Hepatocyte (in vitro differentiated cells): ENCODE results near the gene TDRD10. TPM values are rescaled to one million over a fixed set of nuclear protein-coding genes. Genes with fewer than 3 reads are reported as not detected.

Experiments used
- DNase-seq: peaks from one replicate; pipeline ENCODE4 v3.0.0-alpha.2; 2016; ENCODE audit warnings: low spot score
- H2AFZ ChIP-seq: fragments of 200-600 bp; sonication (generic); 2 replicates; pipeline ENCODE4 v1.6.0; 2016; ENCODE audit warnings: antibody characterized with exemption, mild to moderate bottlenecking
- H3K27ac ChIP-seq: fragments of 200-600 bp; sonication (generic); 2 replicates; pipeline ENCODE4 v1.5.1; 2016; ENCODE audit warnings: mild to moderate bottlenecking
- H3K27me3 ChIP-seq: fragments of 200-600 bp; sonication (generic); 2 replicates; pipeline ENCODE4 v1.6.1; 2016
- H3K36me3 ChIP-seq: fragments of 200-600 bp; sonication (generic); replicated peaks from 2 replicates; pipeline ENCODE4 v1.5.1; 2016; ENCODE audit warnings: low read depth; ENCODE audit not compliant: insufficient read depth
- H3K4me1 ChIP-seq: fragments of 200-600 bp; sonication (generic); 2 replicates; pipeline ENCODE4 v1.5.1; 2016; ENCODE audit warnings: mild to moderate bottlenecking, moderate library complexity; ENCODE audit not compliant: insufficient read depth
- H3K4me2 ChIP-seq: fragments of 200-600 bp; sonication (generic); 2 replicates; pipeline ENCODE4 v1.6.0; 2016
- H3K4me3 ChIP-seq: fragments of 200-600 bp; sonication (generic); 2 replicates; pipeline ENCODE4 v1.5.1; 2016; ENCODE audit warnings: mild to moderate bottlenecking
- H3K79me2 ChIP-seq: fragments of 200-600 bp; sonication (generic); 2 replicates; pipeline ENCODE4 v1.6.0; 2017; ENCODE audit warnings: mild to moderate bottlenecking
- H3K9me2 ChIP-seq: fragments of 200-600 bp; sonication (generic); replicated peaks from 2 replicates; pipeline ENCODE4 v1.6.0; 2017; ENCODE audit warnings: mild to moderate bottlenecking; ENCODE audit not compliant: insufficient read depth
- H3K9me3 ChIP-seq: fragments of 200-600 bp; sonication (generic); 2 replicates; pipeline ENCODE4 v1.5.1; 2016; ENCODE audit warnings: low read depth, mild to moderate bottlenecking
- H4K20me1 ChIP-seq: fragments of 200-600 bp; sonication (generic); 2 replicates; pipeline ENCODE4 v1.6.0; 2016; ENCODE audit warnings: mild to moderate bottlenecking; ENCODE audit not compliant: insufficient read depth, poor library complexity, severe bottlenecking
- EZH2 ChIP-seq: fragments of 200-600 bp; sonication (generic); IDR thresholded peaks from 2 replicates; pipeline ENCODE4 v1.6.1; 2016; ENCODE audit warnings: antibody characterized with exemption, mild to moderate bottlenecking, borderline replicate concordance
- EZH2phosphoT487 ChIP-seq: fragments of 200-600 bp; sonication (generic); IDR thresholded peaks from one replicate; pipeline ENCODE4 v1.6.1; 2018; ENCODE audit warnings: antibody characterized with exemption, mild to moderate bottlenecking, low read depth, moderate library complexity; ENCODE audit not compliant: unreplicated experiment, severe bottlenecking
- WGBS: methylation state at CpG from one replicate; pipeline ENCODE4 v1.1.6; 2016; ENCODE audit warnings: low lambda C conversion rate; ENCODE audit errors: missing lambda C conversion rate; 5-methylcytosine and 5-hydroxymethylcytosine counted together
- polyA plus RNA-seq: library from polyadenylated mRNA; unstranded; fragments of >200 nt; fragmentation: Nextera tagmentation; extraction: Ambion mirVana; gene quantifications from 2 replicates; pipeline ENCODE4 v1.2.1, GENCODE V29; 2016
- total RNA-seq: library from RNA; depleted of rRNA; stranded (reverse); fragments of >200 nt; gene quantifications from 2 replicates; pipeline ENCODE4 v1.2.3, GENCODE V29; 2014
- TF ChIP-seq, protein P1 (sequence below): fragments of 200-600 bp; sonication (generic); IDR thresholded peaks from 2 replicates; pipeline ENCODE4 v1.5.1; 2016; ENCODE audit warnings: antibody characterized with exemption, mild to moderate bottlenecking; ENCODE audit not compliant: poor library complexity

The TDRD10 gene
- total and polyA plus RNA-seq, 2 experiments from 2014 or later: 0.20 TPM; not detected in 1

- Histone ChIP-seq H3K36me3 (no peaks in the 10 kb centered on the region), H3K4me2 (no peak overlapping the region), H3K9me3 (no peaks in the 10 kb centered on the region), H4K20me1 (no peaks in the 10 kb centered on the region), H3K9me2 (no peaks in the 10 kb centered on the region), H3K4me3 (no peak overlapping the region), H2AFZ (no peak overlapping the region), H3K27ac (no peak overlapping the region), H3K79me2 (no peaks in the 10 kb centered on the region), H3K27me3 (peaks cover 26% of the 10 kb centered on the region), H3K4me1 (no peaks in the 10 kb centered on the region)
- 93% methylated on average over 6 of the region's 6 CpGs for WGBS
- no peak for DNase-seq
- TF ChIP-seq EZH2: no peak
- TF ChIP-seq, protein P1, sequence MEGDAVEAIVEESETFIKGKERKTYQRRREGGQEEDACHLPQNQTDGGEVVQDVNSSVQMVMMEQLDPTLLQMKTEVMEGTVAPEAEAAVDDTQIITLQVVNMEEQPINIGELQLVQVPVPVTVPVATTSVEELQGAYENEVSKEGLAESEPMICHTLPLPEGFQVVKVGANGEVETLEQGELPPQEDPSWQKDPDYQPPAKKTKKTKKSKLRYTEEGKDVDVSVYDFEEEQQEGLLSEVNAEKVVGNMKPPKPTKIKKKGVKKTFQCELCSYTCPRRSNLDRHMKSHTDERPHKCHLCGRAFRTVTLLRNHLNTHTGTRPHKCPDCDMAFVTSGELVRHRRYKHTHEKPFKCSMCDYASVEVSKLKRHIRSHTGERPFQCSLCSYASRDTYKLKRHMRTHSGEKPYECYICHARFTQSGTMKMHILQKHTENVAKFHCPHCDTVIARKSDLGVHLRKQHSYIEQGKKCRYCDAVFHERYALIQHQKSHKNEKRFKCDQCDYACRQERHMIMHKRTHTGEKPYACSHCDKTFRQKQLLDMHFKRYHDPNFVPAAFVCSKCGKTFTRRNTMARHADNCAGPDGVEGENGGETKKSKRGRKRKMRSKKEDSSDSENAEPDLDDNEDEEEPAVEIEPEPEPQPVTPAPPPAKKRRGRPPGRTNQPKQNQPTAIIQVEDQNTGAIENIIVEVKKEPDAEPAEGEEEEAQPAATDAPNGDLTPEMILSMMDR: no peak
- no peak for TF ChIP-seq EZH2phosphoT487
Observed at GRCh38 chr1:154565876-154566275, 63.9 kb downstream of the TDRD10 start.

DNA sequence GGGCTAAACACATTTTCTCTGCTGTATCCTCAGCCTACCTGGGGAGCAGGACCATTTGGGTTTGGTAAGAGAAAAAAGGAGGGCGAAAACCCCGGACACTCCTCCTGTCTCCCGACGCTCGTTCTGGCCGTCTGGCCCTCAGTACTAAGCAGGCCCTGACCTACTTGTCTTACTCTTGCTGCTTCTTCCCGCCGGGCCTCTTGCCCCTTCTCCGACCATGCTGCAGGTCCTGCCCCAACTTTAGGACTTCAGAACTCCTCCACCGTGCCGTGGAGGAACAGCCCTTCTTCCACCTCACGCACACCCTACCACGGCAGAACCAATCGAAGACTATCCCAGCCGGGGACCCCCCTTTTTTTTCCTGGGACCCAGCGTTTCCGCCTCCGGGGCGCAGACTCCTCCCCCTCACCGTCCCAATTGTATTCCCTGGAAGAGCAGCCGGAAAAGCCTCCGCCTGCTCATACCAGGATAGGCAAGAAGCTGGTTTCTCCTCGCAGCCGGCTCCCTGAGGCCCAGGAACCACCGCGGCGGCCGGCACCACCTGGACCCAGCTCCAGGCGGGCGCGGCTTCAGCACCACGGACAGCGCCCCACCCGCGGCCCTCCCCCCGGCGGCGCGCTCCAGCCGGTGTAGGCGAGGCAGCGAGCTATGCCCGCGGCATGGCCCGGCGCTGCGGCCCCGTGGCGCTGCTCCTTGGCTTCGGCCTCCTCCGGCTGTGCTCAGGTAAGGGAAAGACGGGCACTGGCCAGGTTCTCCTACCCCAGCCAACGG lies 65.6 kb downstream of the TDRD10 start, which contains the start of gene CHRNB2:
TSS of gene CHRNB2 (plus strand) at position 393 of the 771 bp plus-strand sequence. CDS start at position 660, 267 bp downstream.
- WGBS: 6% methylated on average over 52 of the region's 53 CpGs
- peak; percentile 84 for DNase-seq
- TF ChIP-seq, protein P1: no peak
- TF ChIP-seq EZH2phosphoT487: no peak
- TF ChIP-seq EZH2: no peak
- no peaks in the 10 kb centered on the region for H3K36me3 ChIP-seq
- H3K4me1 ChIP-seq: no peaks in the 10 kb centered on the region
- H3K79me2 ChIP-seq: no peaks in the 10 kb centered on the region
- H4K20me1 ChIP-seq: no peaks in the 10 kb centered on the region
- no peak within 1 kb of the TSS for H3K27ac ChIP-seq
- no peaks in the 10 kb centered on the region for H3K9me2 ChIP-seq
- peaks cover 26% of the 10 kb centered on the region for H3K27me3 ChIP-seq
- H3K9me3 ChIP-seq: no peaks in the 10 kb centered on the region
- H3K4me3 ChIP-seq: peak within 1 kb of the TSS; percentile 3
- peak within 1 kb of the TSS; percentile 89 for H3K4me2 ChIP-seq
- no peak within 1 kb of the TSS for H2AFZ ChIP-seq

GRCh38 chr1:154568157-154568815 lies 66.3 kb downstream of the TDRD10 start:
- Histone ChIP-seq H2AFZ (no peak overlapping the region), H4K20me1 (no peaks in the 10 kb centered on the region), H3K4me3 (no peak overlapping the region), H3K4me1 (no peaks in the 10 kb centered on the region), H3K4me2 (peak overlapping the region; percentile 89), H3K9me2 (no peaks in the 10 kb centered on the region), H3K79me2 (no peaks in the 10 kb centered on the region), H3K36me3 (no peaks in the 10 kb centered on the region), H3K27me3 (peaks cover 26% of the 10 kb centered on the region), H3K27ac (no peak overlapping the region), H3K9me3 (no peaks in the 10 kb centered on the region)
- no peak for DNase-seq
- WGBS: 57% methylated on average over 17 of the region's 17 CpGs
- TF ChIP-seq EZH2 (no peak), EZH2phosphoT487 (no peak)
- TF ChIP-seq, protein P1: no peak
